Measurements from ENCODE around the gene NSD1. TPM values are rescaled to one million over a fixed set of nuclear protein-coding genes. Genes with fewer than 3 reads are reported as not detected.
"Not testable (repeated sequence)": the region's sequence is repeated elsewhere in the genome, so short reads cannot be mapped to it uniquely, and the experiment has no call there.

The NSD1 gene
- total RNA-seq, 1 donor from 2014 or later, result 25.8 TPM

DNA sequence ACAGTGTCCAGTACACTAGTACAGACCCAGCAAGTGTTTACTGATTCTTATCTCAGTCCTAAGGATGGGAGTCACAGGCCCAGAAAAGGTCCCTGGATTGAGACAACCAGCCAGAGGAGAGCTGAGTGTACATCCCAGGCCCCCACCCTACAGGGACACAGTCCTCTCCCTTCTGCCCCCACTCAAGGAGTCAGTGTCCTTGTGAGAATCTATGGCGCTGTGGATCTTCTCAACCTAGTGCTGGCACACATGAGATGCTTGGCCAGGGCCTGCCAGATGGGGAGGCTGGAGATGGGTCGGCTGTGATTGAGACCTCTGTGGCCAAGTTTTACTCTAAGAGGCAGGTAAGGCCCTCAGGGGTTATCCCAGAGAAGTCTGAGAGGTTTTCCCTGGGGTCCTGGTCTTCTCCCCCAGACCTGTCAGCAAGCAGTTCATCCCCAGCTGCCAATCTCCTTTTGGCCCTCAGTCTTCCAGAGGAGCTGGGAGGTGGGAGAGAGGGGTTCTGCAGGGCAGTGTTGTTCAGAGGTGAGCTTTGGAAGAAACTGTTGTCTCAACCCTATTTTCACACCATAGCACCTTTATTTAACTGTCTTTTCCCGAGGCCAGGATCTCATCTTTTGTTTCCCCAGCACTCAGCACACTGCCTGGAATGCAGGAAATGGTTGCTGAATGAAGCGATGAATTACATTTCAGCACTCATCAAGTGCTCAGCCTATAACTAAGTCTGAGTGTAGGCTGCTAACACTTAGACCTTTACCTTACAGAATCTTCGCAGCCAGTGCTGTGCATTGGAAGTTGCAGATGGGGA lies 3.2 kb upstream of the NSD1 start:
- peak in 1 of 2 donors; percentile 55 for DNase-seq (ENCODE audit: low read depth in 2 of 2)

DNA sequence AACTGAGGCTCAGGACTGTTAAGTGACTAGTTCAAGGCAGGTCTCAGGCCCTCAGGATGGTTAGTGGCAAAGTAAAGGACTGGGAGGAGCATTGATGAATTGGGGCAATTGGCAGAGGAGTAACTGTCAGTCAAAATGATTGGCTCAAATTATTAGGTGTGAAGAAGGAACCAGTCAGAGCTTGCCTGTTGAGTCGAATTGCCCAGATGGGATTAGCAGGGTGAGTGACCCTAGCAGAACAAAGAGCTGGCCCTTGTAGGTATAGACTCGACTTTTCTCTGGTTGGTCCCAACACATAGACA lies 2.6 kb upstream of the NSD1 start:
- no peak for DNase-seq (ENCODE audit: low read depth in 2 of 2)

DNA sequence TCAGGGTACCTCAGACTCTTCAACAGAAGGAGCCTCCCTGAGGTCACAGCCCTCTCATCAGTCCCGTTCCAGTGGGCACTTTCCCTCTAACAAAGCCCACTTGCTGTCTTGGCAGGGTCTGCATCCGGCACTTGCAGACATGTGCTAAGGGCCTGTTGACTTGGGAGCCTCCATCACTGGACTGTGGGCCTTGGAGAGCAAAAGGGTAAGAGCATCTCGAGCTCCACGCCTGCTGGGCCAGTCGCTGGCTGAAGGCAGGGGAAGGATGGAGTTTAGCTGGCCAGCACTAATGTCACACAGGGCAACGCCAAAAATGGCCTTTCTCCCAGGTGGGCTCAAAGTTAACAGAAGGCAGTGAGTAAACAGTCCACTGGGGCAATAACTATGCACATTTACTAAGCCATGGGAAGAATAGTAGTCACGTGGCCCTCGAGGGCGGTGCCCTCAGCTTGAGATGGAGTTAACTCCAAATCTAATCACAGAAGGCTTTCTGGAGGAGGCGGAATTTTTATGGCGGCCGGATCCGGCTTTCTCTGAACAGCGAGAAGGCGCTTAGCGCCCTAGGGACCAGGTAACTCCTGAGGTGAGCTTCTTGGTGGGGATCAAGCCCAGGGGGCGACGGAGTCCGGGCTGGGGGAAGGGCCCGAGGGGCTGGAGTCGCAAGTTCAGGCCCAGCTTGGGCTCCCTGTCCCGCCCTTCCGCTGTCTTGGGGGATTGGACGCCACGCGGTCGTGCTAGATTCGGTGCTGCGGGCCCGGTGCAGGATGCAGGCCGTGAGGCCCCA lies 2.0 kb upstream of the NSD1 start:
- no peak for DNase-seq (ENCODE audit: low read depth in 2 of 2)

DNA sequence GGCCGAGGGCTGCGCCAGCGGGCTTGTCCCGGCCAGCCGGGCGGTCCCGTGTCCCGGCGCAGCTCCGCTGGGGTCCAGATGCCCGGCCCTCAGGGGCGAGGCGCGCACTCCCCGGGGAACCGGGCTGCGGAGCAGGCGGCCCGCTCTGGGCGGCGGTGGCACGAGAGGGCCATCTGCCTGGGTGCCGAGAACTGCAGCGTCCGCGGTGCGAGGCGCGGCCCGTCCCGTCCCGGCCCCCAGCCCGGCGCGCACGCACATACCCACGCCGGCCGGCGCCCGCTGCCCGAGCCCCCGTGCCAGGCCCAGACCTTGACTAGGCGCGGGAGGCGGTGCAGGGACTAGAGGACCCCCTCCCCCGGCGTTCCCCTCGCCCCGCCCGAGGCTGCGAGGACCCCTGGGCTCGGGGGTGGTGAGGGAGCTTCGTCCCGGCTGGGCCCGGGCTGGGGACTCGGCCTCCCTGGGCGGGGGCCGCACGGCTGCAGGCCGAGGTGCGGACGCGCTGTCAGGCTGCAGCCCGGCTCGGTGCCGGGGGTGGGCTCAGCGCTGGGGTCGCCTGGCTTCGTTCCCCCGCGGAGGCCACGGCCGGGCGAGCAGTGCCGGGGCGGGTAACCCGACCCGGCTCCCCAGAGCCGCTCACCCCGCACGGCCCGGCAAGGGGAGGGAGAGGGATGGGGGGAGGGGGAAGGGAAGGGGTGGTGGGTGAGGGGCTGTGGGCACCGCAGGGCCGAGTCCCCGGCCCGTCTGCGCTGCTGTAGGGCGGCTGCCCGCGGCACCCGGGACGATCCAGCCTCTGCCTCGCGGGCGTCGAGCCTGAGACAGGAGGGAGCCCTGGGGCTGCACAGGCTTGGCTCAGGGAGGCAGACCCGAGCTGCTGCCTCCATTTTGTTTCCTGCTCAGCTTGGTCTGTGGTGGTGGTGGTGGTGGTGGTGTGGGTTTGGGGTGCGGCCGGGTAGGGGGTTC lies 1.2 kb upstream of the NSD1 start:
- no peak for DNase-seq (ENCODE audit: low read depth in 2 of 2)

- peak; percentile 11 to 63 for DNase-seq (ENCODE audit: low read depth in 2 of 2)
These were observed 502 bp downstream of the NSD1 start for GRCh38 chr5:177133853-177134696.

DNA sequence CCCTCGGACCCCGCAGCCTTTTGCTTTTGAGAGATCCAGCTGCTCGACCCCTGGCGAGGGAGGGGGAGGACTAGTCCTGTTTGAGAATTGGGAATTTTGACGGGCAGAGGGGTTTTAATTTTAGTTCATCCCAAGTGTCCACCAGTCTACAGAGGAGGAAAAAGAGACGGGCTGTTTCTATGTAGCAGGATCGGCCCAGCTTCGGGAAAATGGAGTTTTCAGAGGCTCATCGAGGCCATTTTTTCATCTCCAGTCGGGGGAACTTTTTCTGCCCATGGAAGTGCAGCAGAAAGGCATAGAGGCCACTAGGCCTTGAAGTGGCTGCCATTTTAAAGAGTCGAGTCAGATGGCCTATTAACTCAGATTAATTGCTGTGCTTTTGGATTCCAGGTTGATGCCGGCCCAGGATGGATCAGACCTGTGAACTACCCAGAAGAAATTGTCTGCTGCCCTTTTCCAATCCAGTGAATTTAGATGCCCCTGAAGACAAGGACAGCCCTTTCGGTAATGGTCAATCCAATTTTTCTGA lies 1.2 kb downstream of the NSD1 start:
- no peak for DNase-seq (ENCODE audit: low read depth in 2 of 2)

DNA sequence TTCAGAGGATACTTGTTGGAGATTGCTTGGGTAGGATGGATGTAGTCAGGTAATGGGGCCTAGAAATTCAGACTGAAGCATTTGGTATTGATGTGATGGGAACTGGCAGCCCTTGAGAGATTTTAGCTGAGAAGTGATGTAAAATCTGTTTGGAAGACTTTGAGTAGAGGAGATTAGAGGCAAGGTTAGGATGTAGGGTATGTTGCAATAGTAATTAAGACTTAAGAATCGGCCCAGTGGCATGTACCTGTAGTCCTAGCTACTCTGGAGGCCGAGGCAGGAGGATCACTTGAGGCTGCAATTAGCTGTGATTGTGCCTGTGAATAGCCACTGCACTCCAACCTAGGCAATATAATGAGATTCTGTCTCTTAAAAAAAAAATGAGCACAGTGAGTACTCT lies 6.7 kb downstream of the NSD1 start:
- no peak for DNase-seq (ENCODE audit: low read depth in 2 of 2)

DNA sequence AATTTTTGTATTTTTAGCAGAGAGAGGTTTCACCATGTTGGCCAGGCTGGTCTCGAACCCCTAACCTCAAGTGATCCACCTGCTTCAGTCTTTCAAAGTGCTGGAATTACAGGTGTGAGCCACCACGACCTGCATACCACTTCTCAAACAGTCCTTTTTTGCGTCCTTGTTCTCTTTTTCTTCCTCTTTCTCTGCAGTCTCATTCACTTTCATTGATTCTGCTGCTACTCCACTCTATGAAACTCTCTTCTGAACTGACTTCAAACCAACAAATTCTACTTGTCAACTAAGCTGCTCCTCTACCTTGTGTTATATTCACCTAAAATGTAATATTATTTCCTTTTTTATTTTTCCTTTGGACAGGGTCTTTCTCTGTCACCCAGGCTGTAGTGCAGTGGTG lies 7.9 kb downstream of the NSD1 start:
- DNase-seq (ENCODE audit: low read depth in 2 of 2), result no peak

- DNase-seq (ENCODE audit: low read depth in 2 of 2), result no peak
These were observed 8.6 kb downstream of the NSD1 start for GRCh38 chr5:177142098-177142611.

DNA sequence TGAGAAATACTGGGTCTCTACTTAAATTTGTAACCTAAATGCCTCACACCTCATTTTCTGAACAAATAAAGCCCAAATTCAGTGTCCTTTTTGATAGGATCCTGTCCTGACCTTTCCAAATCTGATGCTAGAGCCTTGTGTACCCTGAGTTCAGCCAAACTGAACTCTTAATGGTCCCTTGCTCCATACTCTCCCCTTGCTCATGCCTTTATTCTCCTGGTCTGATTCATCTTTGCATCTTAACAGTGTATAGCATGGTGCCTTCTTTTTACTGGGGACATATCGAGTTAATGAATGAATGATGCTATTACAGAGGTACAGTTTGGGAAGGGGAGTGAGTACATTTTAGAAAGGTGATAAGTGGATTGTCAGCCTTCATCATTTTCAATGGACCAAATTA lies 9.2 kb downstream of the NSD1 start:
- no peak for DNase-seq (ENCODE audit: low read depth in 2 of 2)

DNA sequence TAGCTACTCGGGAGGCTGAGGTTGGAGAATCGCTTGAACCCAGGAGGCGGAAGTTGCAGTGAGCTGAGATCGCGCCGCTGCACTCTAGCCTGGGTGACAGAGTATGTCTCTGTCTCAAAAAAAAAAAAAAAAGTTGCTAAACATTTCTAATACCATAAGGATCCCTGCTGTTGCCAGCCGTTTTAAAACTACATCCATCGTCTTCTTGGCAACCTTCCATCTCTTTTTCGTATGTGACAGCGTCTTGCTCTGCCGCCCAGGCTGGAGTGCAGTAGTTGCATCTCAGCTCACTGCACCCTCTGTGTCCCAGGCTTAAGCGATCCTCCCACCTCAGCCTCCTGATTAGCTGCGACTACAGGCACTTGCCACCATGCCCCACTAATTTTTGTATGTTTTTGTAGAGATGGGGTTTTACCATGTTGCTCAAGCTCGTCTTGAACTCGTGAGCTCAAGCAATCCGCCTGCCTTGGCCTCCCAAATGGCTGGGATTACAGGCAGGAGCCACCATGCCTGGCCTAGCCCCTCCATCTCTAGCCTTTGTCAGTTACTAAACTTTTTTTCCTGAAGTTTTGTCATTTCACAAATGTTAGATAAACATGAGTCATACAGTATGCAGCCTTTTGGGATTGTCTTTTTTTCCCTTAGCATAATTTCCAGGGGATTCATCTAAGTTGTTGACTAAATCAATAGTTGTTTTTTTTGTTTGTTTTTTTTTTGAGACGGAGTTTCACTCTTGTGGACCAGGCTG lies 13.5 kb downstream of the NSD1 start:
- DNase-seq (ENCODE audit: low read depth in 2 of 2), result no peak

DNA sequence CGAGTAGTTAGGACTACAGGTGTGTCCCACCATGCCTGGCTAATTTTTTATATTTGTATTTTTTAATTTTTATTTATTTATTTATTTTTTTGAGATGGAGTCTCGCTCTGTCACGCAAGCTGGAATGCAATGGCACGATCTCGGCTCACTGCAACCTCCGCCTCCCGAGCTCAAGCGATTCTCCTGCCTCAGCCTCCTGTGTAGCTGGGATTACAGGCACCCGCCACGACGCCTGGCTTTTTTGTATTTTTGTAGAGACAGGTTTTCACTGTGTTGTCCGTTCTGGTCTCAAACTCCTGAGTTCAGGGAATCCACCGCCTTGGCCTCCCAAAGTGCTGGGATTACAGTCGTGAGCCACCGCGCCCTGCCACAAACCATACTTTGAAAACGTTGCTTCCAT lies 16.5 kb downstream of the NSD1 start:
- not testable (repeated sequence) for DNase-seq (ENCODE audit: low read depth in 2 of 2)

DNA sequence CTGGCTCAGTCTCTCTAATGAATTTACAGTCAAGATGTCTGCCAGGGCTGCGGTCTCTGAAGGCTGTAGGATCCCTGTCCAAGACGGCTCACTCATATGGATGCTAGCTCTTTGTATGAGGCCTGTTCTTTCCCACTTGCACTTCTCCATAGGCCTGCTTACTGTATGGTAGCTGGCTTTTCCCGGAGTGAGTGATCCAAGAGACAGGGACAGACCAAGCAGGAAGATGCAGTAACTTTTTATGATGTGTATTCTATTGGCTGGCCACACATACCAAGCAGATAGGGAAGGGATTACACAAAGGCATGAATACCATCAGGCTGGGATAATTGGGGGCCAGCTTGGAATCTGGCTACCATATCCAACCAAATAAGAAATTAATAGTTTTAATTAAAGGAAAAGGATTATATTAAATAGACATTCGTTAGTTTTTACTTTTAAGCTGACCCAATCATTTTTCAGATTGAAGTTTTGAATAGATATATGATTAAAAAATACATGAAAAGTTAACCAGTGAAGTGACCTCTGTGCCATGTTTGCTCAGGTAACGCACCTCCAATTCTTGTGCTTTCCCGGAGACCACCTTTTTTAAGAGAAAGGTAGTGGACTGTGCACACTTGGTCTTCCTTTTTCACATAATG lies 20.6 kb downstream of the NSD1 start:
- DNase-seq (ENCODE audit: low read depth in 2 of 2), result no peak

DNA sequence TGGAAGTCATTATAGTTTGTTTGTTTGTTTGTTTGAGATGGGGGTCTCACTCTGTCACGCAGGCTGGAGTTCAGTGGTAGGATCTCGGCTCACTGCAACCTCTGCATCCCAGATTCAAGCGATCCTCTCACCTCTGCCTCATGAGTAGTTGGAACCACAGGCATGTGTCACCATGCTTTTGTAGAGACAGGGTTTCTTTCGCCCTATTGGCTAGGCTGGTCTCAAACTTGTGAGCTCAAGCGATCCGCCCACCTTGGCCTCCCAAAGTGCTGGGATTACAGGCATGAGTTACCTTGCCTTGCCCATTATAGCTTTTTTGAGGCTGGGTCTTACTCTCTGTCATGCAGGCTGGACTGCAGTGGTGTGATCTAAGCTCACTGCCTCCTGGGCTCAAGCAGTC lies 28.8 kb downstream of the NSD1 start:
- no peak for DNase-seq (ENCODE audit: low read depth in 2 of 2)

- DNase-seq (ENCODE audit: low read depth in 2 of 2), result no peak
These were observed 29.9 kb downstream of the NSD1 start for GRCh38 chr5:177163500-177163899.

- DNase-seq (ENCODE audit: low read depth in 2 of 2), result no peak
These were observed 35.7 kb downstream of the NSD1 start for GRCh38 chr5:177169271-177169670.

DNA sequence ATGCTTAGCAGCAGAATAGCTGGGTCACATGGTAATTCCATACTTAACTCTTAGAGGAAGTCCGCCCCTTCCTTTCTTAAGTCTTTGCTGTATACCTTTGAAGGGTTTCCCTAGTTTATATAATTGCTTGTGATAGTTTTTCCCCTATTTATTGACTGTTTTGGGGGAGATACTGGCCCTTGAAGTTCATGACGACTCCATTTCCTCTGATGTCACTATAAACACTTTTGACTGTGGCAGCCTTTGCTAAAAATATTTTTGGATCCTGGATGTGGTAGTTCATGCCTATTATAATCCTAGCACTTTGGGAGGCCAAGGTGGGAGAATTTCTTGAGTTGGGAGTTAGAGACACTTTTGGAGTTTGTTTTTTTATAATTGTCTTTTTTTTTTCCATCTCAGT lies 38.4 kb downstream of the NSD1 start:
- DNase-seq (ENCODE audit: low read depth in 2 of 2), result no peak

DNA sequence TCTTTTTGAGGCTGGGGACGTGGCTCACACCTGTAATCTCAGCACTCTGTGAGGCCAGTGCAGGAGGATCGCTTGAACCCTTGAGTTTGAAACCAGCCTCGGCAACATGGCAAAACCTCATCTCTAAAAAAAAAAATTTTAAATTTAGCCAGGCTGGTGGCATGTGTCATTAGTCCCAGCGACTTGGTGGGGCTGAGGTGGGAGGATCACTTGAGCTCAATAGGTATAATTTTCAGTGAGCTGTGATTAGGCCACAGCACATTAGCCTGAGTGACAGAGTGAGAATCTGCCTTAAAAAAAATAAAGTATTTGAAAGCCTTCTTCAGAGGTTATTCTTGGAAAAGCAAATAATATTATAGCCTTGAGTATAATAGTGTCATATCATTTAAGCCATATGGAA lies 41.8 kb downstream of the NSD1 start:
- no peak for DNase-seq (ENCODE audit: low read depth in 2 of 2)

GRCh38 chr5:177176175-177176711 lies 42.7 kb downstream of the NSD1 start:
- no peak for DNase-seq (ENCODE audit: low read depth in 2 of 2)

Measured in dermis microvascular lymphatic vessel endothelial cell (primary cell).